Mesothelial cell of epicardium (in vitro differentiated cells): ENCODE measurements around the gene ARPIN. TPM values are rescaled to one million over a fixed set of nuclear protein-coding genes. Genes with fewer than 3 reads are reported as not detected.

ENCODE experiments used
- DNase-seq, 2 experiments: peaks; one replicate each; pipeline ENCODE4 v3.0.0; 2021; ENCODE audit warnings: low spot score in 2 of 2; ENCODE audit not compliant: unreplicated experiment in 2 of 2
- H3K27ac Mint-ChIP-seq: 2 replicates; pipeline ENCODE4 v1.8.0; 2021; ENCODE audit warnings: mixed read lengths
- H3K27me3 Mint-ChIP-seq: 2 replicates; pipeline ENCODE4 v1.8.0; 2021; ENCODE audit warnings: low read depth, mixed read lengths
- H3K36me3 Mint-ChIP-seq: 2 replicates; pipeline ENCODE4 v1.8.0; 2021; ENCODE audit warnings: mixed read lengths
- H3K4me1 Mint-ChIP-seq: 2 replicates; pipeline ENCODE4 v1.8.0; 2021; ENCODE audit warnings: mixed read lengths
- H3K4me3 Mint-ChIP-seq: 2 replicates; pipeline ENCODE4 v1.8.0; 2021; ENCODE audit warnings: mild to moderate bottlenecking, moderate library complexity, mixed read lengths
- H3K9me3 Mint-ChIP-seq: 2 replicates; pipeline ENCODE4 v1.8.0; 2021; ENCODE audit warnings: mixed read lengths
- CTCF ChIP-seq: fragments of 200-600 bp; sonication (generic); IDR thresholded peaks from one replicate; pipeline ENCODE4 v1.5.0; 2021; ENCODE audit warnings: antibody characterized with exemption; ENCODE audit not compliant: unreplicated experiment
- total RNA-seq: library from RNA; stranded (reverse); gene quantifications from 3 replicates; pipeline ENCODE4 v1.2.1, GENCODE V29; 2021

Gene ARPIN
- total RNA-seq, 1 donor from 2014 or later = 26.4 TPM

- H3K27me3 Mint-ChIP-seq = no peaks in the 10 kb centered on the region
- peaks cover 11% of the 10 kb centered on the region for H3K36me3 Mint-ChIP-seq
- H3K4me3 Mint-ChIP-seq = no peak overlapping the region
- H3K27ac Mint-ChIP-seq = peak overlapping the region; percentile 47
- no peak for DNase-seq
- peaks cover 4% of the 10 kb centered on the region for H3K4me1 Mint-ChIP-seq
- TF ChIP-seq CTCF = no peak
- no peaks in the 10 kb centered on the region for H3K9me3 Mint-ChIP-seq
These were observed 48.8 kb downstream of the ARPIN start for GRCh38 chr15:89863918-89864317.

GRCh38 chr15:89860891-89861290 is 51.9 kb downstream of the ARPIN start:
- no peak overlapping the region for H3K27ac Mint-ChIP-seq
- no peak for TF ChIP-seq CTCF
- H3K36me3 Mint-ChIP-seq = peaks cover 22% of the 10 kb centered on the region
- H3K4me3 Mint-ChIP-seq = no peak overlapping the region
- peaks cover 4% of the 10 kb centered on the region for H3K4me1 Mint-ChIP-seq
- H3K9me3 Mint-ChIP-seq = peaks cover 2% of the 10 kb centered on the region
- H3K27me3 Mint-ChIP-seq = no peaks in the 10 kb centered on the region
- no peak for DNase-seq

GRCh38 chr15:89860431-89860830 is 52.3 kb downstream of the ARPIN start:
- TF ChIP-seq CTCF = no peak
- no peak overlapping the region for H3K4me3 Mint-ChIP-seq
- peaks cover 3% of the 10 kb centered on the region for H3K9me3 Mint-ChIP-seq
- no peak overlapping the region for H3K27ac Mint-ChIP-seq
- H3K4me1 Mint-ChIP-seq = peaks cover 4% of the 10 kb centered on the region
- H3K36me3 Mint-ChIP-seq = peaks cover 20% of the 10 kb centered on the region
- DNase-seq = no peak
- H3K27me3 Mint-ChIP-seq = no peaks in the 10 kb centered on the region

GRCh38 chr15:89858661-89859458 is 53.9 kb downstream of the ARPIN start:
- H3K27ac Mint-ChIP-seq = no peak overlapping the region
- peaks cover 18% of the 10 kb centered on the region for H3K36me3 Mint-ChIP-seq
- DNase-seq = no peak

GRCh38 chr15:89857673-89858072 is 55.1 kb downstream of the ARPIN start:
- no peak for DNase-seq
- no peak overlapping the region for H3K27ac Mint-ChIP-seq
- peaks cover 3% of the 10 kb centered on the region for H3K9me3 Mint-ChIP-seq
- no peak overlapping the region for H3K4me3 Mint-ChIP-seq
- no peaks in the 10 kb centered on the region for H3K27me3 Mint-ChIP-seq
- peaks cover 26% of the 10 kb centered on the region for H3K36me3 Mint-ChIP-seq
- peaks cover 3% of the 10 kb centered on the region for H3K4me1 Mint-ChIP-seq
- TF ChIP-seq CTCF = no peak

More at GRCh38 chr15:89858661-89859458, 53.9 kb downstream of the ARPIN start:
- peaks cover 3% of the 10 kb centered on the region for H3K9me3 Mint-ChIP-seq
- peaks cover 3% of the 10 kb centered on the region for H3K4me1 Mint-ChIP-seq
- no peak for TF ChIP-seq CTCF
- H3K4me3 Mint-ChIP-seq = no peak overlapping the region
- H3K27me3 Mint-ChIP-seq = no peaks in the 10 kb centered on the region
